ENCODE data around the gene TAF7L. TPM values are rescaled to one million over a fixed set of nuclear protein-coding genes. Genes with fewer than 3 reads are reported as not detected.
A peak's percentile ranks its signal among the peaks of the same experiment; 100 is the strongest.
"Not testable (repeated sequence)": the region's sequence is repeated elsewhere in the genome, so short reads cannot be mapped to it uniquely, and the experiment has no call there.

TAF7L gene
- not detected for polyA plus RNA-seq

DNA sequence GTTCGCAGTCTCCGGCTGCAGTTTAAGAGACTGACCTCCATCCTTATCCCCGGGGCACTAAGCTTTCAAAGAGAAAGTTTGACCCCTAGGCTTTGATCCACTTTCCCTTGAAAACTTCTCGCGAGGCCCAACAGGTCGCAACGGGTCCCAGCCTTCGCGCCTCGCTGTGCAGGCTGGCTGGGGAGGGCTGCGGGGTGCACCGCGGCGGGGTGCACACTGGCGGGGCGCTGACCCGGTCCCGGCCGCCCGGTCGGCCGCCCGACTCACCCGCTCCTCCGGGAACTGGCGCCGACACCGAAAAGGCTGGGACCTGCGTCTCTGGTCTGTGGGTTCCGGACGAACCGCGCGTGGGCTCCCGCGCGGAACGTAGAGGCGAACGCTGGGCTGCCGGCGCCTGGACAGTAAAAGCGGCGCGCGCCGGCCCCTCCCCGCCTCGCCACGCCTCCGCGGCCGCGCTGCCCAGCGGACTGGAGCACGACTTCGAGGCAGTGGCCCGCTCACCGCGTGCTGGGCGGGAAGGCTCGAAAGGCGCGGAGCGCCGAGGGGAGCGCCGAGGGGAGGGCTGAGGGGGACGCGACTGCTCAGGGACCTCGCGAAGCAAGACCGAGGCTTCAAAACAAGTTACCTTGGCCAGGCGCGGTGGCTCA is at the start of gene TAF7L:
TSS of gene TAF7L (minus strand) at position 378 of the 647 bp plus-strand sequence. CDS start 3,791 bp downstream, outside the sequence.
- H3K36me3 Mint-ChIP-seq, result no peaks in the 10 kb centered on the region
- no peak within 1 kb of the TSS for H3K4me3 Mint-ChIP-seq

DNA sequence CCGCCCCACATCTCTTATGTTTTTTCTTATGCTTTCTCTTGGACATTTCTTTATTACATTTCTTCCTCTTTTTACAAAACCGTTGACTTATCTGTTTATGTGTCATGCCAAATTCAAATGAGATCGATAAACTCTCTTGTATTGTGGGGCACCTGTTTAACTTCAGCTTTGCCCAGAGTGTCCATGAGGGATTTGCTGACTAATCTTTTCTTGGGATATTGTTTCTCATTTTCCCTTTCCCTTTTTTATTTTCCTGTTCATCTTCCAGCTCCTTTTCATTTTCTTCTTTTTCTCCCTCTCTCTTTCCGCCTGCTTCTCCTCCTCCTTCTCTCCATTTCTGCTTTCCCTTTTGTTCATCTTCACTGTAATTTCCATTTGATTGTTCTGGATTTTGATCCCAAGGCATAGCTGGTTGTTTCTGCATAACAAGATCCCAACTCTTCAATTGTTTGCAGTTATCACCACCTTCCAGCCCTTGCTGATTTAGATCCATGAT is 46.7 kb upstream of the TAF7L start:
- Mint-ChIP-seq H3K36me3 (no peaks in the 10 kb centered on the region), H3K4me1 (no peaks in the 10 kb centered on the region), H3K4me3 (no peak overlapping the region), H3K9me3 (peaks cover 2 to 7% (median 3%) of the 10 kb centered on the region in 3 donors), H3K27ac (no peak overlapping the region), H3K27me3 (peaks cover 1% of the 10 kb centered on the region)

More for the DNA sequence above, at the start of gene TAF7L:
- Mint-ChIP-seq H3K27ac (no peak within 1 kb of the TSS), H3K9me3 (no peaks in the 10 kb centered on the region), H3K27me3 (no peaks in the 10 kb centered on the region), H3K4me1 (no peaks in the 10 kb centered on the region)

- H3K9me3 Mint-ChIP-seq, H3K27ac Mint-ChIP-seq, H3K4me3 Mint-ChIP-seq, H3K4me1 Mint-ChIP-seq, H3K36me3 Mint-ChIP-seq, H3K27me3 Mint-ChIP-seq: not testable (repeated sequence)
Measured at GRCh38 chrX:101334310-101334709, 43.2 kb upstream of the TAF7L start.

- not testable (repeated sequence) for H3K9me3 Mint-ChIP-seq, H3K27me3 Mint-ChIP-seq, H3K36me3 Mint-ChIP-seq, H3K4me1 Mint-ChIP-seq, H3K27ac Mint-ChIP-seq
- H3K4me3 Mint-ChIP-seq, result peak overlapping the region in 1 of 4 donors; percentile 52
Measured at GRCh38 chrX:101326600-101326999, 35.5 kb upstream of the TAF7L start.

GRCh38 chrX:101303790-101304189 is 12.7 kb upstream of the TAF7L start:
- Mint-ChIP-seq H3K4me1 (peaks cover 0 to 2% (median 0%) of the 10 kb centered on the region in 3 donors), H3K36me3 (no peaks in the 10 kb centered on the region), H3K4me3 (no peak overlapping the region), H3K27ac (no peak overlapping the region), H3K27me3 (no peaks in the 10 kb centered on the region), H3K9me3 (peaks cover 0 to 1% (median 0%) of the 10 kb centered on the region in 3 donors)

GRCh38 chrX:101295603-101296002 is 4.5 kb upstream of the TAF7L start:
- H3K36me3 Mint-ChIP-seq, H3K9me3 Mint-ChIP-seq, H3K4me1 Mint-ChIP-seq: not testable (repeated sequence)

DNA sequence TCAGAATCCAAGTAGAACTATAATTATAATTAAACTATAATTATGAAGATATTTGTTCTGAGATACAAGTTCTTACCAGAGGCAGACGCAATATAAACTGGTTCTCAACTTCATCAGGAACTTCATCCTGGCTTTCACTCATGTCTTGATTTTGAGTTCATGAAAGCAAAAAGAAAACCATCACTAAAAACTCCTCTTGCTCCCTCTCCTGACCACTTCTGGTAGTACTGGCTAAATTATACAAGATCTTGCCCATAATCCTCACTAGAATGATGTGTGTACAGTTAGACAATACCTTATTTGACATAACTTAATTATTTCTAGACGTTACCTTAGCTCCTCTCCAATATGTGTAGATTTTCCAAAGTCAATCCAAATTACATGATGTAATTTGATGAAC is 3.7 kb downstream of the TAF7L start:
- Mint-ChIP-seq H3K9me3 (no peaks in the 10 kb centered on the region), H3K36me3 (no peaks in the 10 kb centered on the region), H3K27ac (no peak overlapping the region), H3K4me3 (no peak overlapping the region), H3K4me1 (no peaks in the 10 kb centered on the region), H3K27me3 (no peaks in the 10 kb centered on the region)

More at GRCh38 chrX:101295603-101296002, 4.5 kb upstream of the TAF7L start:
- H3K4me3 Mint-ChIP-seq, H3K27ac Mint-ChIP-seq, H3K27me3 Mint-ChIP-seq: not testable (repeated sequence)

DNA sequence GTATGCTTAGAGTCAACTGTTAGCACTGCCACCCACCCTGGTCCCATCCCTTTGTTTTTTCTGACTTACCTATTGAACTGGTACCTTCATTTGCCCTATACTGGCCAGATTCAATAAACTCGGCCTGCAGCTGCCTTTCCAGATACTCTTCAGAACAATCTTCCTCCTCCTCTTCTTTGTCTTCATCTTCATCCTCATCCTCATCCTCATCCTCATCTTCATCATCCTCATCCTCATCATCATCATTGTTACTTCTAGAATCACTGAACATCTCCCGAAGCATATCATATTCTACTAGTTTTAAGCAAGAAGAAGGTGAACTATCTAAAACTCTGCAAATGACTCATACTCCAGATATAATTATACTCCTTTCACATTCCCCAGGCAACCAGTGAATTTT is 14.9 kb downstream of the TAF7L start:
- H3K27ac Mint-ChIP-seq, result no peak overlapping the region
- H3K9me3 Mint-ChIP-seq, result no peaks in the 10 kb centered on the region
- H3K4me1 Mint-ChIP-seq, result no peaks in the 10 kb centered on the region
- no peak overlapping the region for H3K4me3 Mint-ChIP-seq
- H3K36me3 Mint-ChIP-seq, result no peaks in the 10 kb centered on the region
- H3K27me3 Mint-ChIP-seq, result peaks cover 1% of the 10 kb centered on the region

DNA sequence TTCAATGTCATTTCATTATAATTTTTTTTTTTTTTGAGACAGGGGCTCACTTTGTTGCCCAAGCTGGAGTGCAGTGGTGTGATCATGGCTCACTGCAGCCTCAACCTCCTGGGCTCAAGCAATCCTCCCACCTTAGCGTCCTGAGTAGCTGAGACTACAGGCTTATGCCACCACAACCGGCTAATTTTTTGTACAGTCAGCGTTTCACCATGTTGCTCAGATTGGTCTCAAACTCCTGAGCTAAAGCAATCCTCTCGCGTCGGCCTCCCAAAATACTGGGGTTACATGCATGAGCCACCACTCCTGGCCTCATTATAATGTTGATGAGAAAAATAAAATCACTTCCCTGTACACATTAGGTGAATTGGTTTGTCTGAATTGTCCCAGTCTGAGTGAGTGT is 16.9 kb downstream of the TAF7L start:
- H3K36me3 Mint-ChIP-seq, result no peaks in the 10 kb centered on the region
- H3K4me3 Mint-ChIP-seq, result no peak overlapping the region
- H3K27ac Mint-ChIP-seq, result no peak overlapping the region
- no peaks in the 10 kb centered on the region for H3K4me1 Mint-ChIP-seq
- peaks cover 1% of the 10 kb centered on the region for H3K27me3 Mint-ChIP-seq
- H3K9me3 Mint-ChIP-seq, result peaks cover 0 to 2% (median 0%) of the 10 kb centered on the region in 3 donors

GRCh38 chrX:101265869-101266428 is 25.2 kb downstream of the TAF7L start:
- Mint-ChIP-seq H3K4me3 (no peak overlapping the region), H3K4me1 (no peaks in the 10 kb centered on the region), H3K9me3 (peaks cover 0 to 2% (median 0%) of the 10 kb centered on the region in 3 donors), H3K27ac (no peak overlapping the region), H3K36me3 (no peaks in the 10 kb centered on the region), H3K27me3 (no peaks in the 10 kb centered on the region)

- Mint-ChIP-seq H3K4me1 (no peaks in the 10 kb centered on the region), H3K4me3 (no peak overlapping the region), H3K9me3 (no peaks in the 10 kb centered on the region), H3K27me3 (no peaks in the 10 kb centered on the region), H3K36me3 (no peaks in the 10 kb centered on the region), H3K27ac (no peak overlapping the region)
Measured at GRCh38 chrX:101263766-101264165, 27.4 kb downstream of the TAF7L start.

DNA sequence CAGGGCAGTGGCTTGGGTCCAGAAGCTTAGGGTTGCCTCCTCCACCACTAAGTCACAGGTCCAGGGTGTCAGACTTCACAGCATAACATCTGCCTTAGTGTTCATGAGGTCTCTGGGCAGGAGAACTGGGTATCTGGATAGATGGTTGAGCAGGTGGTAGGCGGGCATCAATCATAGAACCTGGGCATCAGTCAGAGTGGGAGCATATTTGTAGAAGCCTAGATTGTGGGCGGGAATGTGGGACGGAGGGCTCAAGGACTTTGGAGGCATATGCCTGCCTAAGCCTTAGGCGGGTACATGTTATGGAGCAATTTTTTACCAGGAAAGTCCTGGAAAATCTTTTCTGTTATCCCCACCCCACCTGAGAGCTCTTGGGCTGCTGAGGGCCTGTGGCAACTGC is 28.5 kb downstream of the TAF7L start:
- H3K4me3 Mint-ChIP-seq, result no peak overlapping the region
- no peaks in the 10 kb centered on the region for H3K9me3 Mint-ChIP-seq
- H3K27ac Mint-ChIP-seq, result peak overlapping the region in 1 of 3 donors; percentile 18
- no peaks in the 10 kb centered on the region for H3K36me3 Mint-ChIP-seq
- H3K27me3 Mint-ChIP-seq, result no peaks in the 10 kb centered on the region
- no peaks in the 10 kb centered on the region for H3K4me1 Mint-ChIP-seq

- Mint-ChIP-seq H3K27ac (no peak overlapping the region), H3K27me3 (peaks cover 3% of the 10 kb centered on the region), H3K9me3 (no peaks in the 10 kb centered on the region), H3K36me3 (no peaks in the 10 kb centered on the region), H3K4me3 (no peak overlapping the region), H3K4me1 (no peaks in the 10 kb centered on the region)
Measured at GRCh38 chrX:101260435-101260834, 30.7 kb downstream of the TAF7L start.

DNA sequence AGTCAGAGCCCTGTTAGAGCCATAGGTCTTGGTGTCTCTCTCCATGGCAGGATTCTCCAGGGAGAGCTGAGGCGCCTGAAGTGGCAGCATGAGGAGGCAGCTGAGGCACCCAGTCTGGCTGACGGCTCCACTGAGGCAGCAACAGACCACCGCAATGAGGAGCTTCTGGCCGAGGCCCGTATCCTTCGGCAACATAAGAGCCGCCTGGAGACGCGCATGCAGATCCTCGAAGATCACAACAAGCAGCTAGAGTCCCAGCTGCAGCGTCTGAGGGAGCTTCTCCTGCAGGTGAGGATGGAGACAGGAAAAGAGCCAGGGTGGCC is 32.9 kb downstream of the TAF7L start:
- Mint-ChIP-seq H3K36me3 (no peaks in the 10 kb centered on the region), H3K9me3 (no peaks in the 10 kb centered on the region), H3K4me3 (no peak overlapping the region), H3K4me1 (no peaks in the 10 kb centered on the region), H3K27me3 (peaks cover 3% of the 10 kb centered on the region), H3K27ac (no peak overlapping the region)

DNA sequence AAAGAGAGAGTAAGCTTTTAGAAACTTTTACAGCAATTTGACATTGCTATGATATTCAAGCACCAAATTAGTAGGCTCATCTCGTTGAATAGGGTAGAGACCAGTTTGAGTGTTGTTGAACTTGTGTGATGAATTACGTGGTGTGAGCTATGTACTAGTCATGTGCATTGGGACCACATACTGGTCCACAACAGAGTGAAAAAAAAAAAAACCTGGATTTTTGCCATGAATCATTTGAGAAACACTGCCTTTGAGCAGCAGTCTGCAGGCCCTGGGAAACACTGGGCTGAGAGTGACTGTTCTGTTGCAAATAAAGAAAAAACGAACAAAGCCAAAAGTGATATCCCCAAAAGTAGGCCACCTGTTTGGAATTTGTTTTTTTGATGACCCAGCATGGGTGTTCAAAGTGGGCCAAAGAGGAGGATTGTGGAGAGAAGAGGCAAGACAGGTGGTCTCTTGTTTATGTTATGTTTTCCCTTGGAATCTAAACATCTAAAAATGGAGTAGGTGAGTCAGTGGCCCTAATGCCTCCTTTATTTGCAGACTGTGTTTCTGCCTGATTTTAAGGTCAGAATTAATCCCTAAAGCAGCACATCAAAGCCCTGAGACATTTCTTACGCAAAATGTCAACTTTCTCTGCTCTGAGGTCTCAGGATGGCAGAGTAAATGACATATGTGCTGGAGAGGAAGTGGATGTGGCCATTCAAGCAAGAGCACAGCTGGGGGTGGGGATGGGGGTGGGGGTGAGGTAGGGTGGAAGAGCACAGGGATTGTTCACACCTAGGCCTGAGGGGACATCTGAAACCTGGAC is 33.5 kb downstream of the TAF7L start:
- Mint-ChIP-seq H3K4me3 (no peak overlapping the region), H3K4me1 (no peaks in the 10 kb centered on the region), H3K36me3 (no peaks in the 10 kb centered on the region)

More for the DNA sequence above, 33.5 kb downstream of the TAF7L start:
- no peak overlapping the region for H3K27ac Mint-ChIP-seq
- H3K9me3 Mint-ChIP-seq, result no peaks in the 10 kb centered on the region
- peaks cover 3% of the 10 kb centered on the region for H3K27me3 Mint-ChIP-seq
